H1 (cell line): ENCODE results near the gene PCBP4. TPM values are rescaled to one million over a fixed set of nuclear protein-coding genes. Genes with fewer than 3 reads are reported as not detected.

Source experiments
- MAX ChIP-seq: IDR thresholded peaks from 2 replicates; pipeline ENCODE4 v1.6.1; 2012; ENCODE audit warnings: inconsistent platforms
- RBBP5 ChIP-seq: IDR thresholded peaks from 2 replicates; pipeline ENCODE4 v1.7.1; 2012; ENCODE audit warnings: low read depth, mild to moderate bottlenecking, inconsistent platforms, low read length, moderate library complexity, borderline replicate concordance
- RNF2 ChIP-seq: fragments of 200-900, 300-1000 bp; sonication (generic); IDR thresholded peaks from 2 replicates; pipeline ENCODE4 v1.7.1; 2016; ENCODE audit warnings: borderline replicate concordance, low read depth, mild to moderate bottlenecking, antibody characterized with exemption, low read length; ENCODE audit not compliant: poor library complexity, severe bottlenecking; ENCODE audit errors: missing control alignments
- SIRT6 ChIP-seq: IDR thresholded peaks from one replicate; pipeline ENCODE4 v1.7.1; 2012; ENCODE audit warnings: low read length, inconsistent platforms
- SP1 ChIP-seq: IDR thresholded peaks from 2 replicates; pipeline ENCODE4 v1.6.1; 2011; ENCODE audit warnings: low read depth, low read length
- SP4 ChIP-seq: IDR thresholded peaks from 2 replicates; pipeline ENCODE4 v1.6.1; 2012; ENCODE audit warnings: low read length, inconsistent platforms
- TAF7 ChIP-seq: optimal IDR thresholded peaks from 2 replicates; pipeline ENCODE3; 2011; ENCODE audit warnings: low read depth, mild to moderate bottlenecking, inconsistent platforms, low read length, moderate library complexity, borderline replicate concordance
- polyA plus RNA-seq, 7 experiments: library from polyadenylated mRNA; depleted of rRNA in 3 of 7; stranded (reverse) in 5 of 7; unstranded in 2 of 7; fragments of >200 nt in 5 of 7; fragments of 200-250 nt in 2 of 7; gene quantifications; 1 replicate in 5 of 7; 2 replicates in 1 of 7; 4 replicates in 1 of 7; pipeline versions ENCODE4 v1.2.1 to v1.2.3, GENCODE V29; 2011 to 2013; ENCODE audit warnings: missing spikeins in 2 of 7, mixed read lengths in 2 of 7
- total RNA-seq: library from RNA; stranded (reverse); fragmentation: NEBNext Ultra II Directional; extraction: Animal tissue kit (Norgen Biotek cat#: 25700); gene quantifications from 2 replicates; pipeline ENCODE4 v1.2.1, GENCODE V29; 2021

PCBP4 gene
- total and polyA plus RNA-seq, 2 of the 8 experiments (the other 6 are each of a cell fraction or from before 2014, with no cell fraction given) = 16.4 to 34.1 TPM

- no peak for TF ChIP-seq RBBP5
- no peak for TF ChIP-seq RNF2
- TF ChIP-seq TAF7 = no peak
- TF ChIP-seq SP4 = no peak
- no peak for TF ChIP-seq SIRT6
- TF ChIP-seq SP1 = no peak
- no peak for TF ChIP-seq MAX
Measured at GRCh38 chr3:51931756-51932155, 35.5 kb downstream of the PCBP4 start (continued).
